GM12873 (cell line): Measurements from ENCODE around the gene PLXNA4.

Experiments used
- CTCF ChIP-seq: IDR thresholded peaks from 2 replicates; pipeline ENCODE4 v1.5.1; 2012; ENCODE audit warnings: low read depth, mild to moderate bottlenecking, moderate library complexity, low read length, control low read depth; ENCODE audit not compliant: insufficient read depth; ENCODE audit errors: missing control alignments

The PLXNA4 gene

GRCh38 chr7:132519936-132520335, 56.3 kb downstream of the PLXNA4 start:
- no peak for TF ChIP-seq CTCF

- no peak for TF ChIP-seq CTCF
These were observed 57.5 kb downstream of the PLXNA4 start for GRCh38 chr7:132518839-132519173.

GRCh38 chr7:132518102-132518838, 58.0 kb downstream of the PLXNA4 start:
- peak; percentile 74 for TF ChIP-seq CTCF

DNA sequence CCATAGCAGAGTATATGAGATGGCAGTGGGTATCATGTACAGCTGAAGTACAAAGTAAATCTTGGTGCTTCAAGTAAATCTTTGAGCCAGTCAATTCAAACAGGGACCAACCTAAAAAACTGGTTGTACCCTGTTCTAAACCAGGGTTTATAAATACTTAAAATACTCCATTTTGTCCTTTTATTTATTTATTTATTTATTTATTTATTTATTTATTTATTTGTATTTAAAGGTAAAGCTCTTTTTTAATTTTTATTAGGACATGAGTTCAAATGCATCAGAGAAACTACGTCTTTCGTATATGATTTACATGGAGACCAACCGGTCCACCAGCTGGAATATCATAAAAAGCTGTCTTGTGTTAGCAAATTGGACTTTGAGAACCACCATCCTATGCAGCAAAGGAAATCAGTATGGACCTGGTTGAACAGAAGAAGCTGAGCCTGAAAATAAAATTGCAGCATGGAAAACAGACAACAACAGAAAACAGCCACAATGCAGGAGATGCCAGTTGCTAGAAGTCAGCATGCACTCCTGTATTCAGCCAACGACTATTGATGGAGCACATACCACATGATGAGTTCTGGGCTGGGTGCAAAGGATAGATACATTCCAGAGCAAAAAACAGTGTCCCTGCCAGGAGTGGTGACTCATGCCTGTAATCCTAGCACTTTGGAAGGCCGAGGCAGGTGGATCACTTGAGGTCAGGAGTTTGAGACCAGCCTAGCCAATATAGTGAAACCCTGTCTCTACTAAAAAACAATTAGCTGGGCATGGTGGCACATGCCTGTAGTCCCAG, 60.0 kb downstream of the PLXNA4 start:
- TF ChIP-seq CTCF: no peak

- TF ChIP-seq CTCF: no peak
These were observed 61.1 kb downstream of the PLXNA4 start for GRCh38 chr7:132515181-132515580.

DNA sequence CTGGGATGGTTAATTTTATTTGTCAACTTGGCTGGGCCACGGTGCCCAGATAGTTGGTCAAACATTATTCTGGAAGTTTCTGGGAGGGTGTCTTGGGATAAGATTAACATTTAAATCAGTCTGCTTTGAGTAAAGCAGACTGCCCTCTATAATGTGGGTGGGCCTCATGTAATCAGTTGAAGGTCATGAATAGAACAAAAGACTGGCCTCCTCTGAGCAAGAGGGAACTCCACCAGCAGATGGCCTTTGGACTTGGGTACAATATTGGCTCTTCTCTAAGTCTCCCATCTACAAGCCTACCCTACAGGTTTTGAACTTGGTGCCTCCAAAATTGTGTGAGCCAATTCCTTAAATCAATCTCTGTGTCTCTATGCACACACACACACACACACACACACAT, 61.8 kb downstream of the PLXNA4 start:
- TF ChIP-seq CTCF: no peak

DNA sequence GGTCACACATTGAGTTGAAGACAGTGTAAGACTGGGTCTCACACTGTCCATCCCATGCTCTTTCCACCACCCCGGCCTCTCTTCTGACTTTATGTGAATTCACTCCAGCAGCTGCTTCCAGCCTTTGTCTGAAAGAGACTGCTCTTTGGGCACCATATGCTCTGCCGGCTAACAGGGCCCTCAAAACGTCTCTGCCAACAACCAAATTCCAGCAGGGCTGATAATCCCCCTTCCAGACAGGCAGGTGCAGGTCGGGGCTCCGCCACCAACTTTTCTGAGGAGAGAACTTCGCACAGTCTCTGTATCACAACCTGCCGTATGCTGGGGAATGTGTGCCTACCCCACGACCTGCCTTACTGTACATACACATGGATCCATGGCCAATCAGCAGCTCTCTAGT, 64.3 kb downstream of the PLXNA4 start:
- no peak for TF ChIP-seq CTCF
